Astrocyte of the spinal cord (primary cell): ENCODE results near the gene MAN1C1.

ENCODE experiments used
- DNase-seq: peaks from one replicate; pipeline ENCODE4 v3.0.0; 2011; ENCODE audit warnings: low read depth, low spot score
- H3K4me3 ChIP-seq: 2 replicates; pipeline ENCODE4 v1.5.1; 2011; ENCODE audit warnings: low read depth, mild to moderate bottlenecking, low read length, moderate library complexity
- in situ Hi-C: cut with HindIII; loops from 2 replicates; pipeline ENCODE4 v1.10.0; 2017; ENCODE audit warnings: low sequenced_read_pairs
- TF ChIP-seq, protein P1 (sequence below): IDR thresholded peaks from 2 replicates; pipeline ENCODE4 v1.5.1; 2012; ENCODE audit warnings: low read depth, mild to moderate bottlenecking, low read length, inconsistent platforms

MAN1C1 gene

DNA sequence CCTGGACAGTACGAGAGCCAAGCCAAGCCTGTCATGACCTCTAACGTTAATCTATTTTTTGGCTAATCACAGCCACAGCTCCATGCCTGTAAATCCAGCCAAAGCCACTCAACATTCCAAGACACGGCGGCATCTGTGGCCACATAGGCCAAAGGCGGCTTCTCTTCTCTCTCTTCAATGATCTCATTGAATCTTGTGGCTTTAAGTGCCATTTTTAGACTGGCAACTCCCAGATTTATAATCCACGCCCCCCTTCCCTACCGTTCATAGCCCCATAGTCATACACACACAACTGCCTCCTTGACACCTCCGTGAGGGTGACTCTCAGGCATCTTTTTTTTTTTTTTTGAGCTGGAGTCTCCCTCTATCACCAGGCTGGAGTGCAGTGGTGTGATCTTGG, 177.7 kb downstream of the MAN1C1 start:
- DNase-seq, result no peak
- TF ChIP-seq, protein P1, sequence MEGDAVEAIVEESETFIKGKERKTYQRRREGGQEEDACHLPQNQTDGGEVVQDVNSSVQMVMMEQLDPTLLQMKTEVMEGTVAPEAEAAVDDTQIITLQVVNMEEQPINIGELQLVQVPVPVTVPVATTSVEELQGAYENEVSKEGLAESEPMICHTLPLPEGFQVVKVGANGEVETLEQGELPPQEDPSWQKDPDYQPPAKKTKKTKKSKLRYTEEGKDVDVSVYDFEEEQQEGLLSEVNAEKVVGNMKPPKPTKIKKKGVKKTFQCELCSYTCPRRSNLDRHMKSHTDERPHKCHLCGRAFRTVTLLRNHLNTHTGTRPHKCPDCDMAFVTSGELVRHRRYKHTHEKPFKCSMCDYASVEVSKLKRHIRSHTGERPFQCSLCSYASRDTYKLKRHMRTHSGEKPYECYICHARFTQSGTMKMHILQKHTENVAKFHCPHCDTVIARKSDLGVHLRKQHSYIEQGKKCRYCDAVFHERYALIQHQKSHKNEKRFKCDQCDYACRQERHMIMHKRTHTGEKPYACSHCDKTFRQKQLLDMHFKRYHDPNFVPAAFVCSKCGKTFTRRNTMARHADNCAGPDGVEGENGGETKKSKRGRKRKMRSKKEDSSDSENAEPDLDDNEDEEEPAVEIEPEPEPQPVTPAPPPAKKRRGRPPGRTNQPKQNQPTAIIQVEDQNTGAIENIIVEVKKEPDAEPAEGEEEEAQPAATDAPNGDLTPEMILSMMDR, result no peak

DNA sequence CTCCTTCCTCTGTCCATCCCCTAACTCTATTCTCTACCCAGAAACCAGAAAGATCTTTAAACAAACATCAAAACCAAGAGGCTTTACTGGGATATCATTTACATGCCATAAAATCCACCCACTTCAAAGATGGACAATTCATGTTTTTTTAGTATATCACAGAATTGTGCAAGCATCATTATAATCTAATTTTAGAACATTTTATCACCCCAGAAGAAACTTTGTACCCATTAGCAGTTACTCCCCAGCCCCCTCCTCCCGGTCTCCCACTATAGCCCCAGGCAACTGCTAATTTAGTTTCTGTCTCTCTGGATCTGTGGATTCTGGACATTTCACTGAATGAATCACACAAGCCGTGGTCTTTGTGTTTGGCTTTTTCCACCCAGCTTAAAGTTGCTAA, 178.6 kb downstream of the MAN1C1 start:
- TF ChIP-seq, protein P1, result no peak
- DNase-seq, result no peak
- no peak overlapping the region for H3K4me3 ChIP-seq
- in situ Hi-C loops, result no loop called here

More for the DNA sequence above, 177.7 kb downstream of the MAN1C1 start:
- H3K4me3 ChIP-seq, result no peak overlapping the region
- in situ Hi-C loops, result no loop called here

DNA sequence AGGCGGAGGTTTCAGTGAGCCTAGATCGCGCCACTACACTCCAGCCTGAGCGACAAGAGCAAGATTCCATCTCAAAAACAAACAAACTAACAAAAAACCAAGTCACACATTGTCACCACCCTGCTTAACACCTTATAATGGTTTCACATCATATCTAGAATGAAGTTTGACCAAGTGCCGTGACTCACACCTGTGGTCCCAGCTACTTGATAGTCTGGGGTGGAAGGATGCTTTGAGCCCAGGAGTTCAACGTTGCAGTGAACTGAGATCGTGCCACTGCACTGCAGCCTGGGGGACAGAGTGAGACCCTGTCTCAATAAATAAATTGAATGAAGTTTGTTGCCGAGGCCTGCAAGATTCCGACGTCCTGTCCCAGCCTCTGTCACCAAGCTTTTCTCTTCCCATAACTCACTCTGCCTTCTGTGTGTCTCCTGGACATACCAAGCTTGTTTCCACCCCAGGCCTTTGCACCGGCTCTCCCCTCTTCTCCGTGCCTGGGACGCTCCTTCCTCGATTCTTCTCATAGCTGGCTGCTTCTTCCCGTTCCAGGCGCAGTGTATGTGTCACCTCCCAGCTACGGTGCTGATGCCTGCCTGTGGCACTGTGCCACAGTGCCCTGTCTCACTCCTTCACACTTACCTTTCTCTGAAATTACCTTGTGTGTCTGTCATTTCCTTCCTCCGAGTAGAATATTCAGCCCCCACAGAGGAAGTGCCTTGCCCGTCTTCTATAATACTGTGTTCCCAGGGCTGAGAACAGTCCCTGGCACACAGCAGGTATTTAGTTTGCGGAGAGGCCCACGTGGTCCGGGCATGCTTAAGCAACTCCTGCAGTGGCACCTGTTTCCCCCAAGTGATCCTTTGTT, 179.6 kb downstream of the MAN1C1 start:
- H3K4me3 ChIP-seq, result no peak overlapping the region
- TF ChIP-seq, protein P1, result no peak
- in situ Hi-C loops, result no loop called here
- no peak for DNase-seq

DNA sequence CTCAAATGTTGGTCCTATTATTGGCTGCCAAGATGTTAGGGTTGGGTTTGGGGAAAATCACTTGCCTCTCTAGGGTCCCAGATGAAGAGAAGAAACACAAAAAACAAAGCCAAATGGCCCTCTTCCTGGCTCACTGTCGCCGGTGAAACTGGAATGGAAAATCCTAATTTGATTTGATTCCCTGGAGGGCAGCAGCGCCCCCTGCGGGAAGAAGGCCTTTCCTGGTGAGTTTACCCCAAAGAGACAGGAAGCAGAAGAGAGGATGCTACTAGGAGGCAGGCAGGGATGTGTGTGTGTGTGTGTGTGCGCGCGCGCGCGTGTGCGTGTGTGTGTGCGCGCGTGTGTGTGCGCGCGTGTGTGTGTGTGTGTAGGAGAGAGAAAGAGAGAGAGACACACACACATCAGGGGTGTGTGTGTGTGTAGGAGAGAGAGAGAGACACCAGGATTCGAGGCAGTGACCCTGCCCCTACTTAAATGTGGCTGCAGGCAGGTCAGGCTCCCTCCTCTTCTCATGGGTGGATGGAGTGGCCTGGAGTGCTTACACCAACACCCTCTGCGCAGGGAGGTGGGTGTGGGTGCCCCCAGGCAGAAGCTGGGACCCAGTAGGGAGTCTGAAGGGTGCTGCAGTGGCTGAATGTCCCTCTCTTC, 180.3 kb downstream of the MAN1C1 start:
- TF ChIP-seq, protein P1, result peak; percentile 86
- H3K4me3 ChIP-seq, result no peak overlapping the region
- DNase-seq, result peak; percentile 72
- in situ Hi-C loops, result no loop called here

DNA sequence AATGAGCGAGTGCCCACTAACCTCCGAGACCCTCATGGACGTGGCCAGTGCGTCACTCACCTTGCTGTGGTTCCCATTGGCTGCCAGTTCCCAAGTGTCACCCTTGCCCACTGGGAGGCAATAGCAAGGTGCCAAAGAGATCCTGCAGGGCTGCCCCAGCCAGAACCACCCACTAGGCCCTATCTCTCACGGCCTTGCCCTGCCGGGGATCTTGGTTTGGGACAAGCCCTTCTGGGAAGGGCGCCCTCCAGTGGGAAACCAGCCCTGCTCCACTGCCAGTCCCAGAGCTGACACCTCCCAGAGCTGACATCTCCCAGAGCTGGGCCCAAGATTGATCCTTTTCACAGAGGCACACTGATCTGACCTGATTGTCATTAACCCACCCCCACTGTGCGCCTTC, 181.3 kb downstream of the MAN1C1 start:
- in situ Hi-C loops, result no loop called here
- TF ChIP-seq, protein P1, result peak; percentile 59

DNA sequence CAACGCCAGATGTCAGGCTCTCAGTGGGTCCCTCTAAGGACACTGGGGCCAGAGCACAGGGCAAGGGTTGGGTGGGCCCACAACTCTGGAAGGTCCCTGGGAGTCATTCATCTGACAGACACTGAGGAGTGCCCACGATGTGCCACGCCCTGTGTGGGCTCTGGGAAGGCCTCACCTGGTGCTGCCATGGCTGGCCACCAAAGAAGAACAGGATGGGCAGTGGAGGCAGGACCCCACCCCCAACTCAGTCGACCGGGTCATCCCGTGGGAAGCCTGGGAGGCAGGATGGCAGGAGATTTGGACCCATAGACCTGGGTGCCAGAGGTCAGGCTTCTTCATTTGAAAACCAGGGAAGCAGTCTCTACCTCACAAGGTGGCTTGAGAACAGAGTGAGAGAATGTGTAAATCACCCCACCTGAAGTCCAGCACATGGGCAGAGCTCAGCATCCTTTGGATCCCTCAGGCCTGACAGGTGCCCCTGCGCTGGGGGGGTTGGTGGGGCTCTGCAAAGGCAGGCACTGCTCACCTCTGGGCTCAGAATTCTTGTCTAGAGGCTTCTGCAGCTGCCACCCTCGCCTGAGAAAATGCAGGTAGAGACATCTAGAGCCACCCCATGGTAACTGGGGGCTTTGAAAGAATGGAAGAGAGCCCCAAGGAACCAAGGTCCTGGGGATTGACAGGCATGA, 182.2 kb downstream of the MAN1C1 start:
- in situ Hi-C loops, result no loop called here
- DNase-seq, result no peak
- TF ChIP-seq, protein P1, result no peak
- no peak overlapping the region for H3K4me3 ChIP-seq

More for the DNA sequence above, 181.3 kb downstream of the MAN1C1 start:
- DNase-seq, result no peak
- H3K4me3 ChIP-seq, result no peak overlapping the region
